GM15510 (cell line): ENCODE measurements around the gene PTCRA.
A peak's percentile ranks its signal among the peaks of the same experiment; 100 is the strongest.

Experiments used
- POLR2A ChIP-seq: IDR thresholded peaks from 3 replicates; pipeline ENCODE4 v1.6.1; 2011; ENCODE audit warnings: borderline replicate concordance; ENCODE audit not compliant: insufficient read length; ENCODE audit errors: extremely low read depth

Gene PTCRA

GRCh38 chr6:42909835-42910234 is 6.0 kb upstream of the PTCRA start:
- TF ChIP-seq POLR2A, result no peak

- no peak for TF ChIP-seq POLR2A
Measured at GRCh38 chr6:42911171-42912021, 4.5 kb upstream of the PTCRA start.

- no peak for TF ChIP-seq POLR2A
Measured at GRCh38 chr6:42914546-42914945, 1.3 kb upstream of the PTCRA start.

GRCh38 chr6:42916288-42916687 is 435 bp downstream of the PTCRA start:
- TF ChIP-seq POLR2A, result no peak

GRCh38 chr6:42921801-42922200 is 5.9 kb downstream of the PTCRA start:
- TF ChIP-seq POLR2A, result no peak

GRCh38 chr6:42923666-42924065 is 7.8 kb downstream of the PTCRA start:
- TF ChIP-seq POLR2A, result no peak

- no peak for TF ChIP-seq POLR2A
Measured at GRCh38 chr6:42925248-42925857, 9.5 kb downstream of the PTCRA start.

GRCh38 chr6:42928986-42929820 is 13.3 kb downstream of the PTCRA start, which contains the start of gene CNPY3:
CNPY3 (plus strand) TSS chr6:42929480; CDS start chr6:42929571, 91 bp downstream.
- TF ChIP-seq POLR2A, result peak; percentile 67

- TF ChIP-seq POLR2A, result no peak
Measured at GRCh38 chr6:42929821-42930360, 14.0 kb downstream of the PTCRA start.

- TF ChIP-seq POLR2A, result no peak
Measured at GRCh38 chr6:42932412-42932811, 16.6 kb downstream of the PTCRA start.

GRCh38 chr6:42933205-42933604 is 17.4 kb downstream of the PTCRA start:
- no peak for TF ChIP-seq POLR2A

GRCh38 chr6:42935322-42935721 is 19.5 kb downstream of the PTCRA start:
- TF ChIP-seq POLR2A, result no peak

- TF ChIP-seq POLR2A, result no peak
Measured at GRCh38 chr6:42936398-42936797, 20.5 kb downstream of the PTCRA start.

- no peak for TF ChIP-seq POLR2A
Measured at GRCh38 chr6:42937548-42938427, 21.9 kb downstream of the PTCRA start.
